ENCODE results near the gene GSDMA.

Gene GSDMA

DNA sequence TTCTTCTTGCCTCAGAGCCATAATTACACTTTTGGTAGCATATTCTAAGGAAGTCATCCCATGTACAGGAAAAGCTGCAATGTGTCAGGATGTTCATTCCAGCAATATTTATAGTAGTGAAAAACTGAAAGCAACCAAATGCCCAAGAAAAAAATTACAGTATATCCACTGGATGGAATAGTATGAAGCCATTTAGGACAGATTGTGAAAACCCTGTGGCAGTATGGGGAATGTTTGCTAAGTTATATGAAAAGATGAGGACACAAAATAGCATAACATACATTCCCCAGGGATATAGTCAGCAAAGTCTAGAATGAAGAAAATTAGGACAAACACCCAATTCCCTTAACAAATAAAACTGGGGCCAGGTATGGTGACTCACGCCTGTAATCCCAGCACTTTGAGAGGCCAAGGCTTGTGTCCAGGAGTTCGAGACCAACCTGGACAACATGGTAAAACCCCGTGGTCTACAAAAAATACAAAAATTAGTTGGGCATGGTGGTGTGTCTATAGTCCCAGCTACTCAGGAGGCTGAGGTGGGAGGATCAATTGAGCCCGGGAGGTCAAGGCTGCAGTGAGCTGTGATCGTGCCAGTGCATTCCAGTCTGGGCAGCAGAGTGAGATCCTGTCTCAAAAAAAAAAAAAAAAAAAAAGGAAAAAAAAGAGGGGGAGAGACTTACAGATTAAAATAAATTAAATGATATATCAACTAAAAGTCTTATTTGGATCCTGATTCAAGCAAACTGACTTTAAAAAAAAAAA is 33.0 kb upstream of the GSDMA start:
- TF ChIP-seq, protein P1, sequence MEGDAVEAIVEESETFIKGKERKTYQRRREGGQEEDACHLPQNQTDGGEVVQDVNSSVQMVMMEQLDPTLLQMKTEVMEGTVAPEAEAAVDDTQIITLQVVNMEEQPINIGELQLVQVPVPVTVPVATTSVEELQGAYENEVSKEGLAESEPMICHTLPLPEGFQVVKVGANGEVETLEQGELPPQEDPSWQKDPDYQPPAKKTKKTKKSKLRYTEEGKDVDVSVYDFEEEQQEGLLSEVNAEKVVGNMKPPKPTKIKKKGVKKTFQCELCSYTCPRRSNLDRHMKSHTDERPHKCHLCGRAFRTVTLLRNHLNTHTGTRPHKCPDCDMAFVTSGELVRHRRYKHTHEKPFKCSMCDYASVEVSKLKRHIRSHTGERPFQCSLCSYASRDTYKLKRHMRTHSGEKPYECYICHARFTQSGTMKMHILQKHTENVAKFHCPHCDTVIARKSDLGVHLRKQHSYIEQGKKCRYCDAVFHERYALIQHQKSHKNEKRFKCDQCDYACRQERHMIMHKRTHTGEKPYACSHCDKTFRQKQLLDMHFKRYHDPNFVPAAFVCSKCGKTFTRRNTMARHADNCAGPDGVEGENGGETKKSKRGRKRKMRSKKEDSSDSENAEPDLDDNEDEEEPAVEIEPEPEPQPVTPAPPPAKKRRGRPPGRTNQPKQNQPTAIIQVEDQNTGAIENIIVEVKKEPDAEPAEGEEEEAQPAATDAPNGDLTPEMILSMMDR (IDR thresholded peaks at IDR 0.05; ENCODE audit: control insufficient read depth, extremely low read depth, insufficient read depth) = no peak
- no peak for DNase-seq (ENCODE audit: low read depth)
- no peak overlapping the region for H3K4me3 ChIP-seq (ENCODE audit: low read depth, low read length)

DNA sequence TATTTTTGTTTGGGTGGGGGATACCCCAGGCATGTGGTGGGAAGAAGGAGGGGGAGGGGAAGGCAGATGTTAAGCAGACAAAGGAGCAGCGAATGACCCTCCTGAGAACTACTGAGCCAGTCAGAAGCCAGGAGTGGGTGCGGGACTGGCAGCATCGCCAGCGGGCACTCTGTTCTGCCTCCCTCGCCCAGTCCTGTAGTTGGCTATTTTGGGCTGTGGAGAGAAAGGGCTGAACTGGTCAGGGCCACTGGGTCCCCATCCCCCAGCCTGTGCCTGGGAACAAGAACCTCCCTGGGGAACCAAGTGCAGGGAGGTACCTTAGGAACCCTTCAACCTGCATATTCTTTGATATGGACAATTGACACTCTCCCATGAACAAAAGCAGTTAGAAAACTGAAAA is 28.9 kb upstream of the GSDMA start:
- DNase-seq (ENCODE audit: low read depth) = no peak
- no peak overlapping the region for H3K4me3 ChIP-seq (ENCODE audit: low read depth, low read length)
- TF ChIP-seq, protein P1 (IDR thresholded peaks at IDR 0.05; ENCODE audit: control insufficient read depth, extremely low read depth, insufficient read depth) = no peak

- TF ChIP-seq, protein P1 (IDR thresholded peaks at IDR 0.05; ENCODE audit: control insufficient read depth, extremely low read depth, insufficient read depth) = no peak
- no peak overlapping the region for H3K4me3 ChIP-seq (ENCODE audit: low read depth, low read length)
- peak; percentile 13 for DNase-seq (ENCODE audit: low read depth)
Measured at GRCh38 chr17:39934324-39934723, 28.5 kb upstream of the GSDMA start.

DNA sequence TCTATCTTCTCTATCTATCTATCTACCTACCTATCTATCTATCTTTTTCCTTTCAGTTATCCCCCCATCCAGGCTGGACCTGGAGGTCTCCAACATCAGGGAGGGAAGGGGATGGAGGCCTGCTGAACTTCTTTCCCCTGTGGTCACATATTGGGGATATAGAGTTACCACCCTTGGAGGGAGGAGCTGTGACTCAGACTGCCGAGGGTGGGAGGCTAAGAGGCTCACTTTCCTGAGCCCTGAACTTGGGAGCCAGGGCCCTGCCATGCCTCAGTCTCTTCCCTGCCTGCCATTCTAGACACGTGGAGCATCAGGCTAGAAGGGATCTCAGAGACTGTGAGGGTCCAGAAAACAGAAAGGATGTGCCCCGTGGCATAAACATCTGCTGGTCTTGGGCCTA is 26.9 kb upstream of the GSDMA start:
- TF ChIP-seq, protein P1 (IDR thresholded peaks at IDR 0.05; ENCODE audit: control insufficient read depth, extremely low read depth, insufficient read depth) = no peak
- no peak for DNase-seq (ENCODE audit: low read depth)
- no peak overlapping the region for H3K4me3 ChIP-seq (ENCODE audit: low read depth, low read length)

- no peak overlapping the region for H3K4me3 ChIP-seq (ENCODE audit: low read depth, low read length)
- no peak for DNase-seq (ENCODE audit: low read depth)
- TF ChIP-seq, protein P1 (IDR thresholded peaks at IDR 0.05; ENCODE audit: control insufficient read depth, extremely low read depth, insufficient read depth) = no peak
Measured at GRCh38 chr17:39937447-39937846, 25.4 kb upstream of the GSDMA start.

DNA sequence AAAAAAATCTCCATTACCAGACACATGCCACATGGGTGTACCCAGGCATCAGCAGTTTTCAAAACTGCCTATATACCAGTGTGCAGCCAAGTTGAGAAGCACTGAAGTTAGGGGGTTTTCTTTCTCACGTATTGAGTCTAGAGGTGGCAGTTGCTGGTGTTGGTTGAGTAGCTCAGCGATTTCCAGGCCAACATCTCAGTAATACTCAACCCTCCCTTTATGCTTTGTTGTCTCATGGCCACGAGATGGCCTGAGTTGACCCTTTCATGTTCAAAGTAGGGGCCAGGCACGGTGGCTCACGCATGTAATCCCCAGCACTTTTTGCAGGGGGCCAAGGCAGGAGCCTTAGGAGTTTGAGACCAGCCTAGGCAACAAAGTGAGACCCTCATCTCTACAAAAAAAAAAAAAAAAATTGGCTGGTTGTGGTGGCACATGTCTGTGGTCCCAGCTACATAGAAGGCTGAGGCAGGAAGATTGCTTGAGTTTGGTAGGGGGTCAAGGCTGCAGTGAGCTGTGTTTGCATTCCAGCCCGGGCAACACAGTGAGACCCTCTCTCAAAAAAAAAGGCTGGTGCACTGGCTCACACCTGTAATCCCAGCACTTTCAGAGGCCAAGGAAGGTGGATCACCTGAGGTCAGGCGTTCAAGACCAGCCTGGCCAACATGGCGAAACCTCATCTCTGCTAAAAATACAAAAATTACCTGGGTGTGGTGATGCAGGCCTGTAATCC is 24.5 kb upstream of the GSDMA start:
- no peak overlapping the region for H3K4me3 ChIP-seq (ENCODE audit: low read depth, low read length)
- DNase-seq (ENCODE audit: low read depth) = no peak
- TF ChIP-seq, protein P1 (IDR thresholded peaks at IDR 0.05; ENCODE audit: control insufficient read depth, extremely low read depth, insufficient read depth) = no peak

Data from LNCaP clone FGC (cell line).